ENCODE results near the gene SLIT3.

GRCh38 chr5:169029037-169029436 is 271.9 kb downstream of the SLIT3 start:
- TF ChIP-seq CTCF (IDR thresholded peaks at IDR 0.05; ENCODE audit: borderline replicate concordance, extremely low read depth, low read length, poor library complexity, severe bottlenecking) (no peak), EZH2 (IDR thresholded peaks at IDR 0.05; ENCODE audit: borderline replicate concordance, low read depth, low read length, severe bottlenecking) (no peak)

Data from DND-41 (cell line).